ENCODE measurements around the gene L3MBTL1.

L3MBTL1 gene

DNA sequence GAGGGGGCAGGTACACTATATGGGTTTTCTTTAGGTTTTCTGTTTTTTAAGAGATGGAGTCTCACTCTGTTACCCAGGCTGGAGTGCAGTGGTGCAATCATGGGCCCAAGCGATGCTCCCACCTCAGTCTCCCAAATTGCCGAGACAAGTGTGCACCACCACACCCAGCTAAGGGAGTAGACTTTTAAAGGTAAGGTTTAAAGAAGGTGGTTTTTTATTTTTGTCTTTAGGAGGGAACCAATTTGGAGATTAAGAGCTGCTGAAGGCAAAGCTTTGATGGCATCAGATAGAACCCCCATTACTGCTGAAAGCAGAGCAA is 41.9 kb upstream of the L3MBTL1 start:
- peaks cover 27% of the 10 kb centered on the region for H3K4me1 ChIP-seq (ENCODE audit: insufficient read depth, low read length, poor library complexity, severe bottlenecking)
- peaks cover 40% of the 10 kb centered on the region for H3K79me2 ChIP-seq (ENCODE audit: insufficient read depth, low read length)
- peaks cover 53% of the 10 kb centered on the region for H4K20me1 ChIP-seq (ENCODE audit: insufficient read depth, low read length, poor library complexity, severe bottlenecking)
- TF ChIP-seq, protein P1, sequence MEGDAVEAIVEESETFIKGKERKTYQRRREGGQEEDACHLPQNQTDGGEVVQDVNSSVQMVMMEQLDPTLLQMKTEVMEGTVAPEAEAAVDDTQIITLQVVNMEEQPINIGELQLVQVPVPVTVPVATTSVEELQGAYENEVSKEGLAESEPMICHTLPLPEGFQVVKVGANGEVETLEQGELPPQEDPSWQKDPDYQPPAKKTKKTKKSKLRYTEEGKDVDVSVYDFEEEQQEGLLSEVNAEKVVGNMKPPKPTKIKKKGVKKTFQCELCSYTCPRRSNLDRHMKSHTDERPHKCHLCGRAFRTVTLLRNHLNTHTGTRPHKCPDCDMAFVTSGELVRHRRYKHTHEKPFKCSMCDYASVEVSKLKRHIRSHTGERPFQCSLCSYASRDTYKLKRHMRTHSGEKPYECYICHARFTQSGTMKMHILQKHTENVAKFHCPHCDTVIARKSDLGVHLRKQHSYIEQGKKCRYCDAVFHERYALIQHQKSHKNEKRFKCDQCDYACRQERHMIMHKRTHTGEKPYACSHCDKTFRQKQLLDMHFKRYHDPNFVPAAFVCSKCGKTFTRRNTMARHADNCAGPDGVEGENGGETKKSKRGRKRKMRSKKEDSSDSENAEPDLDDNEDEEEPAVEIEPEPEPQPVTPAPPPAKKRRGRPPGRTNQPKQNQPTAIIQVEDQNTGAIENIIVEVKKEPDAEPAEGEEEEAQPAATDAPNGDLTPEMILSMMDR (conservative IDR thresholded peaks at IDR 0.05; ENCODE audit: low read length), result no peak
- no peak for TF ChIP-seq EZH2phosphoT487 (IDR thresholded peaks at IDR 0.05; ENCODE audit: borderline replicate concordance)
- no peaks in the 10 kb centered on the region for H3K9me2 ChIP-seq (replicated peaks; ENCODE audit: low read depth, low read length)
- H3K9me3 ChIP-seq (ENCODE audit: insufficient read depth, low read depth, low read length), result no peaks in the 10 kb centered on the region
- no peak overlapping the region for H3K4me3 ChIP-seq (ENCODE audit: low read length, poor library complexity, severe bottlenecking)
- H3K9ac ChIP-seq (ENCODE audit: low read depth, low read length, poor library complexity, severe bottlenecking), result no peak overlapping the region
- no peaks in the 10 kb centered on the region; the same call in 1 of the 2 replicates for H3F3A ChIP-seq (ENCODE audit: low read depth)
- no peak overlapping the region for H2AFZ ChIP-seq (ENCODE audit: low read length)
- H3K36me3 ChIP-seq (ENCODE audit: insufficient read depth, low read length), result peaks cover 52% of the 10 kb centered on the region
- H3K27me3 ChIP-seq (ENCODE audit: insufficient read depth, low read length, poor library complexity, severe bottlenecking), result no peaks in the 10 kb centered on the region
- no peak overlapping the region for H3K4me2 ChIP-seq (ENCODE audit: low read depth, low read length, poor library complexity, severe bottlenecking)

DNA sequence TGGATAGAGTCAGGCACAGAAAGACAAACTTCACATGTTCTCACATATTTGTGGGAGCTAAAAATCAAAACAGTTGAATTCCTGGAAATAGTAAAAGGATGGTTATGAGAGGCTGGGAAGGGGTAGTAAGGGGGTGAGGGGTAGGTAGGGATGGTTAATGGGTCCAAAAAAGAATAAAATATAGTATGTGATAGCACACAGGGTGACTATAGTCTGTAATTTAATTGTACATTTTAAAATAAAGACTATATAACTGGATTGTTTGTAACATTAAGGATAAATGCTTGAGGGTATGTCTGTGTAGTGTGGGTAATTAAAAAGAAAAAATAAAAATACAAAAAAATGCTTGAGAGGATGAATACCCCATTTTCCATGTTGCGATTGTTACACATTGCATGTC is 39.9 kb upstream of the L3MBTL1 start:
- peaks cover 33% of the 10 kb centered on the region for H3K36me3 ChIP-seq (ENCODE audit: insufficient read depth, low read length)

DNA sequence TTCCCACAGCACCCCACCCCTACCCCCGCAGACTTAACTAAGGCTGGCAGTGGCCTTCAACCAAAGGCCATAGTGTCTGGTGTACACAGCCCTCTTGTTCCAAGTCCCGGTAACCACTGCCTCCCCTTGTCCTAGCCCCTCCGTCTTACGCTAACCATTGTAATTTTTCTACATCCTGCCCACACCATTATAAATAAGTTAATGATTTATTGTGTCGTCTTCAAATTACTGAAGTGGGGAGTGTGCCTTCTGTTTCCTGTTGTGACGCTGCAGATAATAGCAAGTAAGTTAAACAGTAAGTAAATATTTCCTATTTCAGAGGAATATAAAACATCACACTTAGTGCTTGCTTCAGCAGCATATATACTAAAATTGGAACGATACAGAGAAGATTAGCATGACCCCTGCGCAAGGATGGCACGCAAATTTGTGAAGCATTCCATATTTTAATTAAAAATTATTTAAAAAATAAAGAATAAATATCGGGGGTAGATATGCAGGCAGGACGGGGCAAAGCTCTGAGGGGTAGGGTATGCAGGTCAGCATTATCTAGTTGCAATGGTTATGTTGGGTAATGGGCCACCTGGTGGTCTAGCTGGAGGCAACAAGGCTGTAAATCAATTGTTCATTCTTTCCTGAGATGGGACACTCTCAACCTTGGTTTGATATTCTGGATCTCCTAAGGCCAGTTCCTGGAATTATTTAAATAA is 34.7 kb upstream of the L3MBTL1 start:
- Histone ChIP-seq H3K4me3 (ENCODE audit: low read length, poor library complexity, severe bottlenecking) (no peak overlapping the region), H2AFZ (ENCODE audit: low read length) (no peak overlapping the region), H3K4me1 (ENCODE audit: insufficient read depth, low read length, poor library complexity, severe bottlenecking) (no peaks in the 10 kb centered on the region), H3K9ac (ENCODE audit: low read depth, low read length, poor library complexity, severe bottlenecking) (no peak overlapping the region), H3K79me2 (ENCODE audit: insufficient read depth, low read length) (no peaks in the 10 kb centered on the region), H4K20me1 (ENCODE audit: insufficient read depth, low read length, poor library complexity, severe bottlenecking) (no peaks in the 10 kb centered on the region), H3K9me2 (replicated peaks; ENCODE audit: low read depth, low read length) (no peaks in the 10 kb centered on the region), H3K27me3 (ENCODE audit: insufficient read depth, low read length, poor library complexity, severe bottlenecking) (no peaks in the 10 kb centered on the region), H3K9me3 (ENCODE audit: insufficient read depth, low read depth, low read length) (no peaks in the 10 kb centered on the region), H3K4me2 (ENCODE audit: low read depth, low read length, poor library complexity, severe bottlenecking) (no peak overlapping the region), H3K36me3 (ENCODE audit: insufficient read depth, low read length) (no peaks in the 10 kb centered on the region), H3F3A (ENCODE audit: low read depth) (no peaks in the 10 kb centered on the region)
- TF ChIP-seq EZH2phosphoT487 (IDR thresholded peaks at IDR 0.05; ENCODE audit: borderline replicate concordance), result no peak
- TF ChIP-seq, protein P1 (conservative IDR thresholded peaks at IDR 0.05; ENCODE audit: low read length), result peak; percentile 33

More for the DNA sequence above, 39.9 kb upstream of the L3MBTL1 start:
- Histone ChIP-seq H3K4me2 (ENCODE audit: low read depth, low read length, poor library complexity, severe bottlenecking) (no peak overlapping the region), H3K4me1 (ENCODE audit: insufficient read depth, low read length, poor library complexity, severe bottlenecking) (peaks cover 10% of the 10 kb centered on the region), H3K4me3 (ENCODE audit: low read length, poor library complexity, severe bottlenecking) (no peak overlapping the region), H3K9me2 (replicated peaks; ENCODE audit: low read depth, low read length) (no peaks in the 10 kb centered on the region), H3K9ac (ENCODE audit: low read depth, low read length, poor library complexity, severe bottlenecking) (no peak overlapping the region), H3F3A (ENCODE audit: low read depth) (no peaks in the 10 kb centered on the region; the same call in 1 of the 2 replicates), H3K9me3 (ENCODE audit: insufficient read depth, low read depth, low read length) (no peaks in the 10 kb centered on the region), H3K27me3 (ENCODE audit: insufficient read depth, low read length, poor library complexity, severe bottlenecking) (no peaks in the 10 kb centered on the region), H2AFZ (ENCODE audit: low read length) (no peak overlapping the region), H3K79me2 (ENCODE audit: insufficient read depth, low read length) (peaks cover 20% of the 10 kb centered on the region), H4K20me1 (ENCODE audit: insufficient read depth, low read length, poor library complexity, severe bottlenecking) (peaks cover 34% of the 10 kb centered on the region)
- TF ChIP-seq, protein P1 (conservative IDR thresholded peaks at IDR 0.05; ENCODE audit: low read length), result no peak
- no peak for TF ChIP-seq EZH2phosphoT487 (IDR thresholded peaks at IDR 0.05; ENCODE audit: borderline replicate concordance)

Data from Loucy (cell line).